Endothelial cell of umbilical vein (primary cell): ENCODE data around the gene DDX24. TPM values are rescaled to one million over a fixed set of nuclear protein-coding genes. Genes with fewer than 3 reads are reported as not detected.

Source experiments
- BruUV-seq: library from RNA; stranded (reverse); fragments of 400-500 nt; replicated peaks from 2 replicates; lab custom pipeline; 2021; lab: Mats Ljungman, UMichigan
- CTCF ChIA-PET: fragments of 300-600, 350-600 bp; sonication (Branson Sonifier 250); formaldehyde crosslinking; loops from one replicate; lab custom pipeline; 2021; ENCODE audit warnings: antibody characterized with exemption, inconsistent platforms; lab: Charles Lee
- POLR2A ChIA-PET: fragments of 300-600, 350-600 bp; sonication (Branson Sonifier 250); formaldehyde crosslinking; loops from one replicate; lab custom pipeline; 2021; ENCODE audit warnings: antibody characterized with exemption, inconsistent platforms; lab: Charles Lee
- DNase-seq: peaks from one replicate; pipeline ENCODE4 v3.0.0-alpha.2; 2011; ENCODE audit warnings: low read depth, low spot score
- FAIRE-seq: peaks from 2 replicates; lab custom pipeline; 2011; peaks lifted over from hg19 to GRCh38; lab: Jason Lieb, UNC
- H2AFZ ChIP-seq: 2 replicates; pipeline ENCODE4 v1.6.0; 2012; ENCODE audit warnings: low read depth, low read length, control low read depth, inconsistent platforms
- H3K27ac ChIP-seq: 2 replicates; pipeline ENCODE4 v1.5.1; 2011; ENCODE audit warnings: low read depth, mild to moderate bottlenecking, control low read depth, low read length, moderate library complexity; ENCODE audit not compliant: insufficient read depth
- H3K27me3 ChIP-seq, 2 experiments: 2 replicates each; pipeline versions ENCODE4 v1.6.0 to v1.6.1; 2011; ENCODE audit warnings: low read length in 2 of 2, mixed read lengths in 1 of 2; ENCODE audit not compliant: control insufficient read depth in 2 of 2, insufficient read depth in 2 of 2
- H3K36me3 ChIP-seq, 2 experiments: 2 replicates in 1 of 2; 3 replicates in 1 of 2; pipeline ENCODE4 v1.5.1; 2011; ENCODE audit warnings: low read length in 2 of 2, mild to moderate bottlenecking in 1 of 2, moderate library complexity in 1 of 2; ENCODE audit not compliant: control insufficient read depth in 2 of 2, insufficient read depth in 2 of 2; ENCODE audit errors: extremely low read depth in 1 of 2
- H3K4me1 ChIP-seq: 3 replicates; pipeline ENCODE4 v1.5.1; 2011; ENCODE audit warnings: mild to moderate bottlenecking, low read length; ENCODE audit not compliant: control insufficient read depth, insufficient read depth; ENCODE audit errors: extremely low read depth
- H3K4me2 ChIP-seq: 2 replicates; pipeline ENCODE4 v1.6.1; 2011; ENCODE audit warnings: low read length, control low read depth, mixed read lengths; ENCODE audit not compliant: insufficient read depth
- H3K4me3 ChIP-seq, 3 experiments: fragments of 200-600 bp in 1 of 3; sonication (generic), shearing (Covaris generic) in 1 of 3; replicated peaks in 1 of 3; 2 replicates each; pipeline ENCODE4 v1.5.1; 2011 to 2016; ENCODE audit warnings: control low read depth in 3 of 3, low read length in 3 of 3, mild to moderate bottlenecking in 2 of 3, inconsistent platforms in 1 of 3, low read depth in 1 of 3, moderate library complexity in 1 of 3; ENCODE audit not compliant: insufficient read depth in 1 of 3
- H3K79me2 ChIP-seq: 2 replicates; pipeline ENCODE4 v1.6.0; 2012; ENCODE audit warnings: low read length, inconsistent platforms; ENCODE audit not compliant: control insufficient read depth, insufficient read depth
- H3K9ac ChIP-seq: replicated peaks from 2 replicates; pipeline ENCODE3; 2011; ENCODE audit warnings: low read length, control low read depth; ENCODE audit not compliant: insufficient read depth; ENCODE audit errors: extremely low read depth
- H3K9me1 ChIP-seq: replicated peaks from 3 replicates; pipeline ENCODE4 v1.6.0; 2011; ENCODE audit warnings: mild to moderate bottlenecking, low read length; ENCODE audit not compliant: control insufficient read depth, insufficient read depth; ENCODE audit errors: extremely low read depth
- H3K9me3 ChIP-seq: replicated peaks from 2 replicates; pipeline ENCODE4 v1.5.1; 2012; ENCODE audit warnings: low read length, inconsistent platforms; ENCODE audit not compliant: control insufficient read depth, insufficient read depth
- H4K20me1 ChIP-seq: replicated peaks from 2 replicates; pipeline ENCODE3; 2011; ENCODE audit warnings: mild to moderate bottlenecking, low read length; ENCODE audit not compliant: control insufficient read depth, insufficient read depth; ENCODE audit errors: extremely low read depth
- CTCF ChIP-seq, 2 donors: IDR thresholded peaks; 1 replicate in 1 of 2; 2 replicates in 1 of 2; pipeline ENCODE4 v1.5.1; 2011; ENCODE audit warnings: low read length in 2 of 2, mild to moderate bottlenecking in 2 of 2, moderate library complexity in 2 of 2, control low read depth in 1 of 2, inconsistent platforms in 1 of 2, low read depth in 1 of 2; ENCODE audit not compliant: insufficient read depth in 1 of 2; ENCODE audit errors: extremely low read depth in 1 of 2
- FOS ChIP-seq: IDR thresholded peaks from 2 replicates; pipeline ENCODE4 v1.6.1; 2011; ENCODE audit warnings: mild to moderate bottlenecking, low read length, moderate library complexity, borderline replicate concordance; ENCODE audit not compliant: insufficient read depth
- GATA2 ChIP-seq: IDR thresholded peaks from 2 replicates; pipeline ENCODE4 v1.7.0; 2011; ENCODE audit warnings: low read depth, mild to moderate bottlenecking, moderate library complexity, mixed read lengths, low read length; ENCODE audit not compliant: insufficient read length, insufficient read depth
- JUN ChIP-seq: IDR thresholded peaks from 2 replicates; pipeline ENCODE4 v1.6.1; 2011; ENCODE audit warnings: borderline replicate concordance, low read depth; ENCODE audit not compliant: insufficient read length, insufficient read depth
- MAX ChIP-seq: IDR thresholded peaks from 2 replicates; pipeline ENCODE4 v1.6.1; 2011; ENCODE audit not compliant: insufficient read depth, insufficient read length
- MYC ChIP-seq: IDR thresholded peaks from one replicate; pipeline ENCODE4 v1.6.1; 2011; ENCODE audit warnings: mild to moderate bottlenecking, low read depth, low read length
- POLR2A ChIP-seq: IDR thresholded peaks from 2 replicates; pipeline ENCODE4 v1.6.1; 2012; ENCODE audit warnings: low read depth, mild to moderate bottlenecking, control low read depth, low read length
- POLR2AphosphoS5 ChIP-seq: IDR thresholded peaks from 2 replicates; pipeline ENCODE4 v1.6.1; 2012; ENCODE audit warnings: low read depth, mild to moderate bottlenecking, control low read depth, low read length, moderate library complexity; ENCODE audit not compliant: insufficient read depth
- dilution Hi-C: fragments of 300-500 bp; cut with MboI; formaldehyde crosslinking; loops from one replicate; pipeline ENCODE4 v1.15.0; 2019; ENCODE audit warnings: low sequenced_read_pairs; ENCODE audit not compliant: extremely low pct_ligation_motif_present
- intact Hi-C: fragments of 100-400 bp; cut with micrococcal nuclease; formaldehyde crosslinking; loops from one replicate; pipeline ENCODE4 v1.10.0; 2022
- polyA plus RNA-seq, 4 experiments: library from polyadenylated mRNA; depleted of rRNA in 3 of 4; stranded (reverse) in 3 of 4; unstranded in 1 of 4; fragments of >200 nt; gene quantifications; 2 replicates each; pipeline versions ENCODE4 v1.2.1 to v1.2.3, GENCODE V29; 2011 to 2012; ENCODE audit warnings: missing spikeins in 1 of 4
- total RNA-seq: library from RNA; stranded (reverse); gene quantifications from 2 replicates; pipeline ENCODE4 v1.2.3, GENCODE V29; 2021

Gene DDX24
- total and polyA plus RNA-seq, 2 donors (not counting 3 experiments of a cell fraction or from before 2014, with no cell fraction given), result 88.3 to 141 TPM

- no peak for FAIRE-seq
- POLR2A ChIA-PET, result no interaction called here
These were observed 7.5 kb upstream of the DDX24 start for GRCh38 chr14:94088516-94088915.

More at GRCh38 chr14:94088516-94088915, 7.5 kb upstream of the DDX24 start:
- H3K4me2 ChIP-seq, result no peak overlapping the region
- H3K27me3 ChIP-seq, result no peaks in the 10 kb centered on the region
- no peak overlapping the region for H3K27ac ChIP-seq
- no peaks in the 10 kb centered on the region for H4K20me1 ChIP-seq
- TF ChIP-seq CTCF (IDR thresholded peaks at IDR 0.05; ENCODE audit: extremely low read depth in 1 of 2, insufficient read depth in 1 of 2, low read depth in 1 of 2, low read length in 2 of 2) (no peak), MAX (no peak), JUN (no peak), FOS (no peak), MYC (no peak), GATA2 (no peak), POLR2AphosphoS5 (no peak), POLR2A (no peak)
- no peak overlapping the region for H3K9ac ChIP-seq
- H2AFZ ChIP-seq, result no peak overlapping the region
- no TSS peak for BruUV-seq
- H3K9me3 ChIP-seq, result no peaks in the 10 kb centered on the region
- H3K4me1 ChIP-seq, result no peaks in the 10 kb centered on the region
- intact Hi-C loops (no loop called here), dilution Hi-C loops (no loop called here)
- CTCF ChIA-PET, result no interaction called here
- H3K4me3 ChIP-seq, result no peak overlapping the region
- H3K9me1 ChIP-seq, result no peaks in the 10 kb centered on the region
- no peaks in the 10 kb centered on the region for H3K79me2 ChIP-seq
- DNase-seq, result no peak
- H3K36me3 ChIP-seq, result no peaks in the 10 kb centered on the region
